Panc1 (cell line): ENCODE results near the gene PTPRCAP. TPM values are rescaled to one million over a fixed set of nuclear protein-coding genes. Genes with fewer than 3 reads are reported as not detected.

Experiments used
- ATAC-seq: fragments of 200-7000 bp; cut with Tn5 transposase; 2 replicates; pipeline ENCODE4 v1.9.1; 2020; ENCODE audit warnings: mild to moderate bottlenecking, moderate library complexity
- BruUV-seq: library from RNA; stranded (reverse); fragments of 400-500 nt; replicated peaks from 2 replicates; lab custom pipeline; 2021; lab: Mats Ljungman, UMichigan
- CTCF ChIA-PET: fragments of 300-600 bp; sonication (Branson Sonifier 250); formaldehyde crosslinking; loops from one replicate; lab custom pipeline; 2022; ENCODE audit warnings: antibody characterized with exemption; lab: Charles Lee
- POLR2A ChIA-PET: fragments of 300-600 bp; sonication (Branson Sonifier 250); formaldehyde crosslinking; loops from one replicate; lab custom pipeline; 2022; ENCODE audit warnings: antibody characterized with exemption; lab: Charles Lee
- DNase-seq: peaks from one replicate; pipeline ENCODE4 v3.0.0-alpha.2; 2010; ENCODE audit warnings: low read depth, low spot score
- H3K27ac ChIP-seq: 2 replicates; pipeline ENCODE4 v1.5.1; 2011; ENCODE audit warnings: mild to moderate bottlenecking, low read length, inconsistent platforms
- H3K27me3 ChIP-seq: fragments of 200-500 bp; sonication (Bioruptor generic); 2 replicates; pipeline ENCODE4 v1.6.0; 2014; ENCODE audit warnings: low read length, inconsistent platforms; ENCODE audit not compliant: control insufficient read depth, insufficient read depth
- H3K36me3 ChIP-seq: fragments of 200-500 bp; sonication (Bioruptor generic); 2 replicates; pipeline ENCODE4 v1.5.1; 2014; ENCODE audit warnings: inconsistent platforms, mild to moderate bottlenecking, low read length, moderate library complexity; ENCODE audit not compliant: control insufficient read depth, insufficient read depth
- H3K4me1 ChIP-seq: 2 replicates; pipeline ENCODE4 v1.5.1; 2011; ENCODE audit warnings: inconsistent platforms, mild to moderate bottlenecking, low read length, moderate library complexity; ENCODE audit not compliant: control insufficient read depth, insufficient read depth
- H3K4me3 ChIP-seq, 2 experiments: 2 replicates each; pipeline ENCODE4 v1.5.1; 2011 to 2012; ENCODE audit warnings: low read depth in 2 of 2, low read length in 2 of 2, mild to moderate bottlenecking in 2 of 2, inconsistent platforms in 1 of 2, moderate library complexity in 1 of 2
- H3K9me3 ChIP-seq: fragments of 200-500 bp; sonication (Bioruptor generic); 2 replicates; pipeline ENCODE4 v1.5.1; 2014; ENCODE audit warnings: low read depth, mild to moderate bottlenecking, inconsistent platforms, low read length, moderate library complexity; ENCODE audit not compliant: control insufficient read depth, insufficient read depth
- CTCF ChIP-seq: fragments of 450-650 bp; IDR thresholded peaks from 2 replicates; pipeline ENCODE4 v1.5.1; 2017; ENCODE audit warnings: mild to moderate bottlenecking
- POLR2AphosphoS5 ChIP-seq: IDR thresholded peaks from 2 replicates; pipeline ENCODE4 v1.6.1; 2012; ENCODE audit warnings: mild to moderate bottlenecking, low read depth, low read length, moderate library complexity
- REST ChIP-seq, 2 experiments: IDR thresholded peaks; 2 replicates each; pipeline ENCODE4 v1.6.1; 2011 to 2012; ENCODE audit warnings: low read depth in 2 of 2, control low read depth in 1 of 2, low read length in 1 of 2, mild to moderate bottlenecking in 1 of 2, moderate library complexity in 1 of 2; ENCODE audit not compliant: insufficient read depth in 1 of 2
- SIN3A ChIP-seq: IDR thresholded peaks from 2 replicates; pipeline ENCODE4 v1.6.1; 2012; ENCODE audit warnings: low read depth, mild to moderate bottlenecking, low read length, moderate library complexity, borderline replicate concordance; ENCODE audit not compliant: insufficient read depth
- TCF7L2 ChIP-seq: IDR thresholded peaks from 2 replicates; pipeline ENCODE4 v1.6.1; 2011; ENCODE audit warnings: mild to moderate bottlenecking, low read depth, low read length, inconsistent platforms
- in situ Hi-C: cut with HindIII; loops from 2 replicates; pipeline ENCODE4 v1.10.0; 2016; ENCODE audit warnings: low sequenced_read_pairs, low pct_unique_long_range_greater_than_20kb
- intact Hi-C: fragments of 100-400 bp; cut with micrococcal nuclease; formaldehyde crosslinking; loops from one replicate; pipeline ENCODE4 v1.10.0; 2022; ENCODE audit not compliant: unreplicated experiment
- total RNA-seq: library from RNA; stranded (reverse); gene quantifications from one replicate; pipeline ENCODE4 v1.2.1, GENCODE V29; 2021; ENCODE audit not compliant: unreplicated experiment

Gene PTPRCAP
- total RNA-seq, 1 experiment from 2014 or later: 0.82 TPM

- CTCF ChIA-PET: interaction anchor here (0.5 kb wide), 1 partner anchor 237 kb away, joined by 5 read pairs; no protein-coding TSS in a partner anchor
- no peaks in the 10 kb centered on the region for H3K9me3 ChIP-seq
- no peaks in the 10 kb centered on the region; the same call in 1 of the 2 replicates for H3K36me3 ChIP-seq
- peaks cover 9% of the 10 kb centered on the region for H3K4me1 ChIP-seq
- no peak overlapping the region for H3K4me3 ChIP-seq
- no peak for DNase-seq
- POLR2A ChIA-PET: no interaction called here
- no peaks in the 10 kb centered on the region for H3K27me3 ChIP-seq
- H3K27ac ChIP-seq: no peak overlapping the region
- in situ Hi-C loops: no loop called here
- no peak for ATAC-seq
- intact Hi-C loops: no loop called here
- TF ChIP-seq SIN3A (no peak), POLR2AphosphoS5 (no peak), TCF7L2 (no peak), CTCF (no peak), REST (IDR thresholded peaks at IDR 0.05; ENCODE audit: insufficient read depth in 1 of 2, low read depth in 2 of 2, low read length in 1 of 2) (no peak)
- BruUV-seq: no TSS peak
Observed at GRCh38 chr11:67405688-67406339, 31.7 kb downstream of the PTPRCAP start.

- intact Hi-C loops (no loop called here), in situ Hi-C loops (no loop called here)
- Histone ChIP-seq H3K4me3 (no peak overlapping the region), H3K27ac (no peak overlapping the region), H3K4me1 (peaks cover 13% of the 10 kb centered on the region), H3K9me3 (no peaks in the 10 kb centered on the region), H3K27me3 (no peaks in the 10 kb centered on the region), H3K36me3 (no peaks in the 10 kb centered on the region; the same call in 1 of the 2 replicates)
- POLR2A ChIA-PET: no interaction called here
- ATAC-seq (no peak), DNase-seq (no peak)
- CTCF ChIA-PET: interaction anchor here (0.5 kb wide), 1 partner anchor 236 kb away, joined by 5 read pairs; no protein-coding TSS in a partner anchor
- TF ChIP-seq POLR2AphosphoS5 (no peak), SIN3A (no peak), REST (IDR thresholded peaks at IDR 0.05; ENCODE audit: insufficient read depth in 1 of 2, low read depth in 2 of 2, low read length in 1 of 2) (no peak), CTCF (no peak), TCF7L2 (no peak)
- no TSS peak for BruUV-seq
Observed at GRCh38 chr11:67405196-67405567, 32.3 kb downstream of the PTPRCAP start.
